Fibroblast of lung (primary cell): Measurements from ENCODE around the gene SEC23B. TPM values are rescaled to one million over a fixed set of nuclear protein-coding genes. Genes with fewer than 3 reads are reported as not detected.
A peak's percentile ranks its signal among the peaks of the same experiment; 100 is the strongest.

ENCODE experiments used
- DNase-seq, 2 donors: peaks; one replicate each; pipeline versions ENCODE4 v3.0.0 to v3.0.0-alpha.2; 2010; ENCODE audit warnings: low read depth in 2 of 2
- H2AFZ ChIP-seq: 2 replicates; pipeline ENCODE4 v1.5.1; 2012; ENCODE audit warnings: low read length, control low read depth, inconsistent platforms
- H3K27ac ChIP-seq: 2 replicates; pipeline ENCODE4 v1.5.1; 2011; ENCODE audit warnings: low read length, control low read depth; ENCODE audit not compliant: insufficient read depth
- H3K27me3 ChIP-seq: 2 replicates; pipeline ENCODE4 v1.5.1; 2011; ENCODE audit warnings: mild to moderate bottlenecking, low read length; ENCODE audit not compliant: control insufficient read depth, insufficient read depth
- H3K36me3 ChIP-seq: 2 replicates; pipeline ENCODE4 v1.5.1; 2011; ENCODE audit warnings: low read length; ENCODE audit not compliant: control insufficient read depth, insufficient read depth
- H3K4me1 ChIP-seq: 2 replicates; pipeline ENCODE4 v1.5.1; 2011; ENCODE audit warnings: low read length; ENCODE audit not compliant: control insufficient read depth, insufficient read depth; ENCODE audit errors: extremely low read depth
- H3K4me2 ChIP-seq: 2 replicates; pipeline ENCODE4 v1.5.1; 2011; ENCODE audit warnings: low read length, control low read depth; ENCODE audit not compliant: insufficient read depth; ENCODE audit errors: extremely low read depth
- H3K4me3 ChIP-seq, 4 experiments: fragments of 200-600 bp in 1 of 4; sonication (generic) in 1 of 4; replicated peaks in 1 of 4; 2 replicates each; pipeline ENCODE4 v1.5.1; 2011 to 2016; ENCODE audit warnings: low read length in 4 of 4, low read depth in 3 of 4, mild to moderate bottlenecking in 3 of 4, control low read depth in 2 of 4, inconsistent platforms in 1 of 4, mixed read lengths in 1 of 4; ENCODE audit not compliant: insufficient read depth in 1 of 4; ENCODE audit errors: control extremely low read depth in 1 of 4
- H3K79me2 ChIP-seq: 2 replicates; pipeline ENCODE4 v1.5.1; 2012; ENCODE audit warnings: mild to moderate bottlenecking, low read length, inconsistent platforms; ENCODE audit not compliant: control insufficient read depth, insufficient read depth
- H3K9ac ChIP-seq: 2 replicates; pipeline ENCODE4 v1.5.1; 2011; ENCODE audit warnings: mild to moderate bottlenecking, low read length, control low read depth; ENCODE audit not compliant: insufficient read depth
- H3K9me3 ChIP-seq: 2 replicates; pipeline ENCODE4 v1.5.1; 2012; ENCODE audit warnings: low read depth, low read length; ENCODE audit not compliant: control insufficient read depth, insufficient read depth
- H4K20me1 ChIP-seq: 2 replicates; pipeline ENCODE4 v1.5.1; 2011; ENCODE audit warnings: low read length; ENCODE audit not compliant: control insufficient read depth, insufficient read depth; ENCODE audit errors: extremely low read depth
- EZH2 ChIP-seq: IDR thresholded peaks from 2 replicates; pipeline ENCODE4 v1.5.1; 2012; ENCODE audit warnings: low read length, control low read depth, mild to moderate bottlenecking; ENCODE audit errors: missing control alignments
- polyA plus RNA-seq, 2 donors: library from polyadenylated mRNA; depleted of rRNA in 1 of 2; stranded (reverse) in 1 of 2; unstranded in 1 of 2; fragments of >200 nt; gene quantifications; 2 replicates each; pipeline ENCODE4 v1.2.1, GENCODE V29; 2011 to 2012; ENCODE audit warnings: missing spikeins in 1 of 2
- total RNA-seq: library from RNA; depleted of rRNA; stranded (reverse); fragments of >200 nt; gene quantifications from 2 replicates; pipeline ENCODE4 v1.2.1, GENCODE V29; 2014
- TF ChIP-seq, protein P1 (sequence below), 2 donors: IDR thresholded peaks in 1 of 2; conservative IDR thresholded peaks in 1 of 2; 1 replicate in 1 of 2; 2 replicates in 1 of 2; pipeline ENCODE4 v1.5.1; 2011 to 2012; ENCODE audit warnings: low read length in 2 of 2, control low read depth in 1 of 2, inconsistent platforms in 1 of 2, low read depth in 1 of 2, mild to moderate bottlenecking in 1 of 2

SEC23B gene
- total and polyA plus RNA-seq, 2 donors (not counting 1 experiment from before 2014, with no cell fraction given), result 51.0 to 52.0 TPM

DNA sequence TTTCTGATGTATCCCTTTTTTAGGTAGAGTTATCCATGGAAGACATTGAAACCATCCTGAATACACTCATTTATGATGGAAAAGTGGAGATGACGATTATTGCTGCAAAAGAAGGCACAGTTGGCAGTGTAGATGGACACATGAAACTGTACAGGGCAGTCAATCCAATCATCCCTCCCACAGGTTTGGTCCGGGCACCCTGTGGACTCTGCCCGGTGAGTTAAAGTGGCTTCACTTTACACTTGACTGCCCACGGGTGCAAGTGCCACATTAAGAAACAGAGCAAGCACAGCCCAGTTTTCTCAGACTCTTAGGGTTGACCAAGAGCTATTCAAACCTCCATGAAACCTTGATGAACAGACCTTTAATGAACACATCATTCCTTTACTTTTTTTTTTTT lies 26.1 kb upstream of the SEC23B start:
- no peaks in the 10 kb centered on the region for H4K20me1 ChIP-seq
- H3K36me3 ChIP-seq, result peaks cover 3% of the 10 kb centered on the region
- H3K27ac ChIP-seq, result no peak overlapping the region
- no peaks in the 10 kb centered on the region for H3K79me2 ChIP-seq
- DNase-seq, result no peak
- no peak for TF ChIP-seq EZH2
- TF ChIP-seq, protein P1, sequence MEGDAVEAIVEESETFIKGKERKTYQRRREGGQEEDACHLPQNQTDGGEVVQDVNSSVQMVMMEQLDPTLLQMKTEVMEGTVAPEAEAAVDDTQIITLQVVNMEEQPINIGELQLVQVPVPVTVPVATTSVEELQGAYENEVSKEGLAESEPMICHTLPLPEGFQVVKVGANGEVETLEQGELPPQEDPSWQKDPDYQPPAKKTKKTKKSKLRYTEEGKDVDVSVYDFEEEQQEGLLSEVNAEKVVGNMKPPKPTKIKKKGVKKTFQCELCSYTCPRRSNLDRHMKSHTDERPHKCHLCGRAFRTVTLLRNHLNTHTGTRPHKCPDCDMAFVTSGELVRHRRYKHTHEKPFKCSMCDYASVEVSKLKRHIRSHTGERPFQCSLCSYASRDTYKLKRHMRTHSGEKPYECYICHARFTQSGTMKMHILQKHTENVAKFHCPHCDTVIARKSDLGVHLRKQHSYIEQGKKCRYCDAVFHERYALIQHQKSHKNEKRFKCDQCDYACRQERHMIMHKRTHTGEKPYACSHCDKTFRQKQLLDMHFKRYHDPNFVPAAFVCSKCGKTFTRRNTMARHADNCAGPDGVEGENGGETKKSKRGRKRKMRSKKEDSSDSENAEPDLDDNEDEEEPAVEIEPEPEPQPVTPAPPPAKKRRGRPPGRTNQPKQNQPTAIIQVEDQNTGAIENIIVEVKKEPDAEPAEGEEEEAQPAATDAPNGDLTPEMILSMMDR (conservative IDR thresholded peaks at IDR 0.05 in 1 of 2, IDR thresholded peaks at IDR 0.05 in 1 of 2; ENCODE audit: low read depth in 1 of 2, low read length in 2 of 2), result no peak
- no peak overlapping the region for H2AFZ ChIP-seq
- H3K4me1 ChIP-seq, result no peaks in the 10 kb centered on the region
- H3K27me3 ChIP-seq, result no peaks in the 10 kb centered on the region
- H3K9ac ChIP-seq, result no peak overlapping the region
- no peaks in the 10 kb centered on the region for H3K9me3 ChIP-seq
- H3K4me3 ChIP-seq, result no peak overlapping the region
- no peak overlapping the region for H3K4me2 ChIP-seq

DNA sequence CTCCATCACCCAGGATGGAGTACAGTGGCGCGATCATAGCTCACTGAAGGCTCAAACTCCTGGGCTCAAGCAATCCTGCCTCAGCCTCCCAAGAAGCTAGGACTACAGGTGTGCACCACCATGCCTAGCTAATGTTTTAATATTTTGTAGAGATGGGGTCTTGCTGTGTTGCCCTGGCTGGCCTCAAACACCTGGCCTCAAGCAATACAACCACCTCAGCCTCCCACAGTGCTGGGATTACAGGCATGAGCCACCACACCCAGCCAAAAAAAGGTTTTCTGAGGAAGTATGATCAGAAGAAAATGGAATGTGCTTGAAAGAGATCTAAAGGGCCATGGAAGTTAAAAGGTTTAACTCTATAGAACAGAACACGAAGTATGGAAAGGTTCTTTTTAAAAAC lies 19.4 kb upstream of the SEC23B start:
- H3K4me1 ChIP-seq, result no peaks in the 10 kb centered on the region
- no peaks in the 10 kb centered on the region for H3K9me3 ChIP-seq
- no peak for TF ChIP-seq EZH2
- TF ChIP-seq, protein P1 (conservative IDR thresholded peaks at IDR 0.05 in 1 of 2, IDR thresholded peaks at IDR 0.05 in 1 of 2; ENCODE audit: low read depth in 1 of 2, low read length in 2 of 2), result no peak
- H3K9ac ChIP-seq, result no peak overlapping the region
- H3K36me3 ChIP-seq, result no peaks in the 10 kb centered on the region
- no peak overlapping the region for H2AFZ ChIP-seq
- DNase-seq, result no peak
- H3K27me3 ChIP-seq, result no peaks in the 10 kb centered on the region
- H3K79me2 ChIP-seq, result no peaks in the 10 kb centered on the region
- H4K20me1 ChIP-seq, result no peaks in the 10 kb centered on the region
- H3K4me2 ChIP-seq, result no peak overlapping the region
- H3K27ac ChIP-seq, result no peak overlapping the region
- no peak overlapping the region for H3K4me3 ChIP-seq

DNA sequence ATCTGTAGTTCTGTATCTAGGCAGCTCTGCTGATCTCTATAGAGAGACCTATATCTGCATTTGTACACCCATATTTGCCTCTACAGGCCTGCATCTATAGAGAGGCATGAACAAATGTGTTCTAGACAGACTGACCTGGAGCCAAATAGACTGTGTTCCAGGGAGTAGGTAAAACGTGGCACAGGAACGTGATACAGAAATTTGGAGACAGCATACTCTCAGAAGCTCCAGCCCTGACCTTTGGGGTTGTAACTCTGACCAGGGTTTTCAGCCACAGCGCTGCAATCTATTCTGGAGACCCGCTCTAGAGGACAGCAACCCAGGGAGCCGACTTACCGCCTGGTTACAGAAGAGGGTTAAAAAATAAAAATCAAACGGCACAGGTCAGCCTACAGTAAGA lies 11.7 kb upstream of the SEC23B start:
- Histone ChIP-seq H3K9me3 (no peaks in the 10 kb centered on the region), H3K4me1 (peaks cover 3% of the 10 kb centered on the region), H3K9ac (no peak overlapping the region), H3K27me3 (no peaks in the 10 kb centered on the region), H3K27ac (no peak overlapping the region), H4K20me1 (no peaks in the 10 kb centered on the region), H3K36me3 (no peaks in the 10 kb centered on the region), H3K4me2 (peak overlapping the region; percentile 90), H3K4me3 (peak overlapping the region; percentile 56 to 96 (median 78)), H2AFZ (peak overlapping the region; percentile 94), H3K79me2 (no peaks in the 10 kb centered on the region)
- no peak for TF ChIP-seq EZH2
- TF ChIP-seq, protein P1 (conservative IDR thresholded peaks at IDR 0.05 in 1 of 2, IDR thresholded peaks at IDR 0.05 in 1 of 2; ENCODE audit: low read depth in 1 of 2, low read length in 2 of 2), result no peak
- DNase-seq, result peak in 1 of 2 donors; percentile 6
